Fibroblast of mammary gland (primary cell): ENCODE results near the gene PTPRO.

Source experiments
- DNase-seq: peaks from one replicate; pipeline ENCODE4 v3.0.0-alpha.2; 2010; ENCODE audit warnings: low read depth
- H3K4me3 ChIP-seq: 2 replicates; pipeline ENCODE4 v1.5.1; 2011; ENCODE audit warnings: low read depth, mild to moderate bottlenecking, low read length, moderate library complexity; ENCODE audit not compliant: control insufficient read depth
- CTCF ChIP-seq: conservative IDR thresholded peaks from 2 replicates; pipeline ENCODE4 v1.5.1; 2011; ENCODE audit warnings: low read depth, low read length, inconsistent platforms; ENCODE audit not compliant: control insufficient read depth, insufficient read depth

Gene PTPRO

DNA sequence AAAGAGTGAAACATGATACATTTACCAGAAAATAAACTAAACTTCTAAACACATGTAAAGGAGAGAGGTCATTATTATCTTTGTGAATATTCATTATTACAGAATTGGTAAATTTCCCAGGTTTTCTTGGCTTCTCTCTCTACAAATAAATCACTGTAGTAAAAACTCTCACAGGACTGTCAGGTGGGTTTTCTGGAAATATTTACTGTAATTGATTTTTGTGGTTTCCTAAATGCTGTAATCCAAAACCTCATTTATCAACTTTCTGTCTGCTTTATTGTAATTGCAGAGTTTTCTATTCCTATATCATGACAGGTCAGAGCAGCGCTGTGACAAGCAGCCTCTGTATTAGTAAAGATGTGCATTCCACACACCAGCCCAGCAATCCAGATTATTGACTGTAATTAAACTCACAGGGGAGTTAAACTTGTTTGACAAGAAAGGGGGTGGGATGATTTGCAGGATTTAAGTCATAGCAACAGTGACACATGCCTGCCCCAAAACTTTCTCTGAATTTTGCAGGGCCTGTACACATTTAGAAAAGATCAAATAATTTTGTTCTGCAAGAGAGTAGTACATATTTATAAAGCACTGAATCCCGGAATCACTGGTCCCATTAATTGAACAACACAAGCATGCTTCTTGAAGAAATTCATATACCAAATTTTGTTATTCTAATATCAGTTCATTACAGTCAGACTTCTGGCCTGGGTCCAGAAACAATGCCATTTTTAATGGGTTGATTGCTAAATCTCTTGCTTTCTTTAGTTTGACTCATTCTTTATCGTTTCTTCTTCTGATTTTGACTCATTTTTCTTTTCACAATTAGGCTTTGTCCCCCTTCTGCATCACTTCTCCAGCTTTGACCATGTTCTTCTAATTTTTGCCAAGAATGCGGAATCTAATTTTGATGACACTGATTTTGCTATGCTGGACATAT, 42.2 kb downstream of the PTPRO start:
- H3K4me3 ChIP-seq = no peak overlapping the region
- peak; percentile 70 for DNase-seq

DNA sequence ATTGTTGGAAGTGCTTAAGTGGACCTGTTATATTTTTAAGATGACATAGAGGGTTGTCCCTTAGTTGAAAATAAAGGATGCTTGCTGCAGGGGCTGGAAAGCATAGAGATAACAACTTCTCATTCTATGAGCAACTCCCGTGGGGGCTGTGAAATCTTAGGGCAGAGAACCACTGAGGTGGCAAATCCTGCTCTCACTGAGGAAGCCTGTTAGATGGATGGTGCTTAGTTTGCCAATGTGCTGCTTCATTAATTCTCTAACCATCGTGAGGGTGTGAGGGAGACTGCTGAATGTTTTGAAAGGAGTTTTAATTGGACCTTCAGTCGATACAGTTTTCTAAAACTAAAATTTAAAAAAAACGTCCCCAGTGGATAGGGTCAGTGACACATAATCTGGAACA, 46.5 kb downstream of the PTPRO start:
- no peak for TF ChIP-seq CTCF
- DNase-seq = no peak
- H3K4me3 ChIP-seq = no peak overlapping the region

More for the DNA sequence above, 42.2 kb downstream of the PTPRO start:
- TF ChIP-seq CTCF = no peak

- TF ChIP-seq CTCF = no peak
- no peak overlapping the region for H3K4me3 ChIP-seq
- no peak for DNase-seq
These were observed 50.0 kb downstream of the PTPRO start for GRCh38 chr12:15372352-15372751.

- no peak overlapping the region for H3K4me3 ChIP-seq
- no peak for TF ChIP-seq CTCF
- no peak for DNase-seq
These were observed 65.5 kb downstream of the PTPRO start for GRCh38 chr12:15387772-15388171.

DNA sequence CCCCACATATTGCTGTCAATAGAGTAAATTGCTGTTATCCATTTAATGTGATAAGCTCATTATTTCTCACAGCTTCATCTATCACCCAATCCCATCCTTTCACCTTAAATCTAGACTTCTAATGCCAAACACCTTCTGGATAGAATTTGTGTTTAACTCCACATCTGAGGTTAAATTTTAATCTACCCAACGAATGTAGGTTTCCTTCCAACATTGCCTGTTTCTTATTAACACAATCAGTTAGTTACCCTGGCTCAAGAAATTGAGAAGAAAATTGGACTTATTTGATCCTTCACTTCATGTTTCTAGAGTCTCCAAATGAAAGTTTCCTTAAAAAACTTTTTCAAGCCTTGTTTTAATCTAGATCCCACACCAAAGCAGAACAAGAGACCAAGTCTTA, 67.3 kb downstream of the PTPRO start:
- no peak for TF ChIP-seq CTCF
- DNase-seq = no peak

DNA sequence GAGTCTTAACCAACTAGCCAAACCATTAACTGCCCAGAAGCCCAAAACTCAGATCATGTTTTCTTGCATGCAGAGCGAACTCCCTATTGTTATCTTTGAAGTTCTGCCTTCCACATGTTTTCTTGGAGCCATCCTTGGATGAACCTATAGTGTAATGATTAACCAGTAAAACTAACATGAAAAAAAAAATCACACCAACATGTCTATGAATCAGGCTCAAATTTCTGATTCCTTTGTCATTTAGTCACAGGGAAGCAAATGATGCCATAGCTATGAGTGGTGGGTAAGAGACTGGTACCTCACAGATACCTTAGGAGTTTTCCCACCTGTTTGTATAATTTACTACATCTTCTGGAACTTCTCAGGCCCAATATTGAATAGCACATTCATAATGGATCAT, 70.7 kb downstream of the PTPRO start:
- DNase-seq = no peak
- no peak for TF ChIP-seq CTCF
- no peak overlapping the region for H3K4me3 ChIP-seq

More for the DNA sequence above, 67.3 kb downstream of the PTPRO start:
- no peak overlapping the region for H3K4me3 ChIP-seq

DNA sequence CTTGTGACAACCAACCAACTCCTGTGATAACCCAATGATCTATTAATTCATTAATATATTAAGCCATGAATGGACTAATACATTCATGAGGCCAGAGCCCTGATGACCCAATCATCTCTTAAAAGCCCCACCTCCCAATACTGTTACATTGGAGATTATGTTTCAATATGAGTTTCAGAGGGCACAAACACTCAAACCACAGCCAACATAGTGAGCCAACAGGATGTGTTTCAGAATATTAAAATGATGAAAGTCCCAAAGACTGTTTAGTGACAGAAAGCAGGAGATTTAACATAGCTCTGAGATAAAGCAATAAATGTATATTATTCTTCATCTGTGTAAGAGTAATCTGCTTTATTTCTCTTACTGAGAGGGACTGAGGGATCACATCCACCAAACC, 71.7 kb downstream of the PTPRO start:
- no peak overlapping the region for H3K4me3 ChIP-seq
- peak; percentile 2 for DNase-seq
- TF ChIP-seq CTCF = no peak
